Kidney epithelial cell (primary cell): ENCODE measurements around the gene PA2G4. TPM values are rescaled to one million over a fixed set of nuclear protein-coding genes. Genes with fewer than 3 reads are reported as not detected.

Experiments used
- DNase-seq: peaks from one replicate; pipeline ENCODE4 v3.0.0-alpha.2; 2010; ENCODE audit warnings: low read depth
- H3K27me3 ChIP-seq: 2 replicates; pipeline ENCODE4 v1.6.0; 2011; ENCODE audit warnings: low read length; ENCODE audit not compliant: control insufficient read depth, insufficient read depth
- H3K36me3 ChIP-seq: 2 replicates; pipeline ENCODE4 v1.5.1; 2011; ENCODE audit warnings: low read length; ENCODE audit not compliant: control insufficient read depth, insufficient read depth
- H3K4me3 ChIP-seq: 2 replicates; pipeline ENCODE4 v1.5.1; 2011; ENCODE audit warnings: low read depth, mild to moderate bottlenecking, control low read depth, low read length
- total RNA-seq: library from RNA; depleted of rRNA; stranded (reverse); fragments of >200 nt; gene quantifications from 2 replicates; pipeline ENCODE4 v1.2.3, GENCODE V29; 2015
- TF ChIP-seq, protein P1 (sequence below): IDR thresholded peaks from 2 replicates; pipeline ENCODE4 v1.5.1; 2011; ENCODE audit warnings: mild to moderate bottlenecking, moderate library complexity, low read length, control low read depth, inconsistent platforms; ENCODE audit not compliant: insufficient read depth, poor library complexity, severe bottlenecking

PA2G4 gene
- total RNA-seq, 1 donor from 2014 or later: 179 TPM

DNA sequence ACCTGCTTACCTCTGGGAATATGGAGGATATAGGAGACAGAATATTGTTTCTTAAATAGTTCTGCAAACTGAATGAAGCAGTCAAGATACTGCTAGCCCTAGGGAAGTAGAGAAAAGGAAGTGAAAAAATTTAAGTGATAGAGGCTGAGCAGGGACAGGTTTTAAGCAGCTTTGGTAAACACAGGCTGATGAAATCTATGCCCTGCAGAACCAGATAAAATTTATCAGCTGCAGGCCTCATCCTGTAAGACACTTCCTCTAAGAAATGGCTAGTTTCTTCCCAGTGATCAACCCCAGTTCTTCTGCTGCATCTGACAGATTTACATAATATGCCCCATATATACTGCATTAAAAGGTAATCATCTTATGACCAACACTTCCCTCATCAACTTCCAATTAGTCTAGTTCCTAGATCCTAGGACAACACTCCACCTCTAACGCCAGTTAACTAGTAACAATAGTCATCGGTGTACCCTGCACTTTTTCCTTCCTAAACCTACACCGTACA is 22.4 kb downstream of the PA2G4 start:
- H3K4me3 ChIP-seq: no peak overlapping the region

DNA sequence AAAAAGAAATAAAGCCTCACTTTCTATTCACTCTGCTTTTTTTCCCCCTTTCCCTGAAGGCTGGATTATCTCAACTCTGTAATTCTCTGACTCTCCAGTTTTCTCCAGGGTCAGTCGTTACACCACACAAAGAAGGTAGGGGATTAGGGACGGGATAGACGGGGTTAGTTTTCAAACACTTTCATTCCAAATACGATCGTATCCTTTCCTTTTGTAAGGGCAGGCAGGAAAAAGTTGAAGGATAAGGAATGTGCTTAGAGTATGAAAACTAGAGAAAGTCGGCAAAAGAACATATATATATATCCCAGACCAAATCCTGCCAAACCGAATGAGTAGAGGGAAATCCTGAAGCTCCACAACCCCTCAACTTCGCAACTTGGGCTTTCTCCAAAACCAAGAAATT is 23.1 kb downstream of the PA2G4 start:
- TF ChIP-seq, protein P1, sequence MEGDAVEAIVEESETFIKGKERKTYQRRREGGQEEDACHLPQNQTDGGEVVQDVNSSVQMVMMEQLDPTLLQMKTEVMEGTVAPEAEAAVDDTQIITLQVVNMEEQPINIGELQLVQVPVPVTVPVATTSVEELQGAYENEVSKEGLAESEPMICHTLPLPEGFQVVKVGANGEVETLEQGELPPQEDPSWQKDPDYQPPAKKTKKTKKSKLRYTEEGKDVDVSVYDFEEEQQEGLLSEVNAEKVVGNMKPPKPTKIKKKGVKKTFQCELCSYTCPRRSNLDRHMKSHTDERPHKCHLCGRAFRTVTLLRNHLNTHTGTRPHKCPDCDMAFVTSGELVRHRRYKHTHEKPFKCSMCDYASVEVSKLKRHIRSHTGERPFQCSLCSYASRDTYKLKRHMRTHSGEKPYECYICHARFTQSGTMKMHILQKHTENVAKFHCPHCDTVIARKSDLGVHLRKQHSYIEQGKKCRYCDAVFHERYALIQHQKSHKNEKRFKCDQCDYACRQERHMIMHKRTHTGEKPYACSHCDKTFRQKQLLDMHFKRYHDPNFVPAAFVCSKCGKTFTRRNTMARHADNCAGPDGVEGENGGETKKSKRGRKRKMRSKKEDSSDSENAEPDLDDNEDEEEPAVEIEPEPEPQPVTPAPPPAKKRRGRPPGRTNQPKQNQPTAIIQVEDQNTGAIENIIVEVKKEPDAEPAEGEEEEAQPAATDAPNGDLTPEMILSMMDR: no peak

More for the DNA sequence above, 22.4 kb downstream of the PA2G4 start:
- H3K27me3 ChIP-seq: no peaks in the 10 kb centered on the region
- H3K36me3 ChIP-seq: peaks cover 1% of the 10 kb centered on the region
- TF ChIP-seq, protein P1: no peak
- no peak for DNase-seq

DNA sequence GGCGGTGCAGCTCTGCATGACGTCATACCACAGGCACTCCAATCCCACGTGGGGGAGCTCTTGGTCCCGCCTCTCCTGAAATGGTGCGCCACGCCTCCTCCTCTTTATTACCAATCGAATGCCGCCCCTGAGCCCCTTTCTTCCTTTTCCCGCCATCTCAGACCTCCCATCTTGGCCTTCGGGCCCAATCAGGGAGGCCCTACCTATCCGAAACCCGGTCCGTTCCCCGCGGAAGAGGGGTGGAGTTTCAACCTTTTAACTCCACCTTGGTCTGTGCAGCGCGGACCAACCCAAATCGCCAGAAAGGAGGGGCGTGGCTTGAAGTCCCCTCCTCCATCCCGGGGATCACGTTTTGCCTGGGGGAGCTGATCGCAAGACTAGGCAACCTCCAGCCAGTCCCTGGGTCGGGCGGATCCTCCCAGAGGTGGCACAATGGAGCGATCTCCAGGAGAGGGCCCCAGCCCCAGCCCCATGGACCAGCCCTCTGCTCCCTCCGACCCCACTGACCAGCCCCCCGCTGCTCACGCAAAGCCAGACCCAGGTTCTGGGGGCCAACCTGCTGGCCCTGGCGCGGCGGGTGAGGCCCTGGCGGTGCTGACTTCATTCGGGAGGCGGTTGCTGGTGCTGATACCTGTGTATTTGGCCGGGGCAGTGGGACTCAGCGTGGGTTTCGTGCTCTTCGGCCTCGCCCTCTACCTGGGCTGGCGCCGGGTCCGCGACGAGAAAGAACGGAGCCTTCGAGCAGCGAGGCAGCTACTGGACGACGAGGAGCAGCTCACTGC is 23.7 kb downstream of the PA2G4 start, which contains the start of gene ESYT1:
Gene ESYT1, plus strand, starts transcription at position 380 of the 782 bp plus-strand sequence. Its CDS starts 53 bp downstream, at position 433.
- TF ChIP-seq, protein P1: no peak
- peaks cover 3% of the 10 kb centered on the region for H3K36me3 ChIP-seq
- H3K4me3 ChIP-seq: peak within 1 kb of the TSS; percentile 97
- H3K27me3 ChIP-seq: no peaks in the 10 kb centered on the region
- DNase-seq: peak; percentile 99

More for the DNA sequence above, 23.1 kb downstream of the PA2G4 start:
- no peak for DNase-seq
- peak overlapping the region; percentile 43 for H3K4me3 ChIP-seq
- peaks cover 3% of the 10 kb centered on the region for H3K36me3 ChIP-seq
- H3K27me3 ChIP-seq: no peaks in the 10 kb centered on the region

DNA sequence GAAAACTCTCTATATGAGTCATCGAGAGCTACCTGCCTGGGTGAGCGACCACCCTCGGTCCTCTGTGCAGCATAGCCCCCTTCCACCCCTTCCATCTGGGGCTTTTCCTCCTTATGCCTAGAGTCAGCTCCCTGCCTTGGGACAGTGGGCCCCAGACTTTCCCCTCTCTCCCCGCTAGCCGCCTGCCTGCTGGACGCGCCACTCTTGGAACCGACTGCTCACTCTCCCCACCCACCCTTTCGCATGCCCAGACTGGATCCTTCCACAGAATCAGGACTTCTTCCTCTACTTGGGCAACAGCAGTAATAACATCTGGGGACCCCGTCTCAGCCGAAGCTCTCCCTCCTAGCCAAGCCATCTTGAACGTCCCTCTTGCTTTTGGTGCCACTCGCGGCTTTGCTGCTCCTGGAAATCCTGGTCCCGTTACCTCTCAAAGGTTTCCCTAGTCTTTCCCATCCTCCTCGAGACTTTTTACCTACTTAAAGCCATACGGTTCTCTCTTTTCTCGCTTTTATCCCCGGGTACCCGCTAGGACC is 24.4 kb downstream of the PA2G4 start:
- no peaks in the 10 kb centered on the region for H3K27me3 ChIP-seq
- peak overlapping the region; percentile 97 for H3K4me3 ChIP-seq
- peaks cover 3% of the 10 kb centered on the region for H3K36me3 ChIP-seq
- TF ChIP-seq, protein P1: no peak
- DNase-seq: no peak

DNA sequence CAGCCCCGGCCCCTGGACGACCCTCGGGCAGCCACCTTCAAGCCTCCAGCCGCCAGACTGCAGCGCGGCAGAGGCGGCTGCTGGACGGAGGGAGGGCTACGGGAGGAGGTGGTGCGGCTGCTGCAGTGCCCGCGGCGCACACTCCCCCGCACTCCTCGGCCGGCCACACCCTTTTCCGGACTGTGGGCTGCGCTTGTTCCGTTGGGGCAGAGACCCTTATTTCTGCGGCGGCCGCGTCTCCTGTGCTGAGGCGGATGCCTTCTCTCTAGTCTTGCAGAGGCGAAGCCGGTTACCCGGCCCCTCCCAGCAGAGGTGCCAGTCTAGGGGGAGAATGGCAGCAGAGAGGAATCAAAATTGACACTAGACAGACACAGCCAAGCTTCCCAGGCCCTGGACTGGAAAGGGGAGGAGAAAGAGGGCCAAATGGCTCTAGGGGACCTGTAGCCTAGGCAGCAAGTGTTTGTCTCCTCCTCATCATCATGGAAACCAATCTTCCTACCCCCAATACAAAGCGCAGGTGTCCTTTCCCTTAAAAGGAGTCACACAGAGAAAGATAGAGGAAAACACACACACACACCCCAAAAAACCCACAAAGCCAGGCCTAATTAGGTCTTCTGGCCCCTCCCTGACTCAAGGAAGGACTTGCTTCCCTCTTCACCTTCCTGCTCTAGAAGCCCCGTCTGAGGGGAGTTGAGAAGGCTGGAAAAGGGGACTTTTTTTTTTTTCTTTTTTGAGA is 25.0 kb downstream of the PA2G4 start:
- TF ChIP-seq, protein P1: no peak
- no peak for DNase-seq
- Histone ChIP-seq H3K36me3 (peaks cover 3% of the 10 kb centered on the region), H3K27me3 (no peaks in the 10 kb centered on the region), H3K4me3 (peak overlapping the region; percentile 97)
